PC-9 (cell line): Measurements from ENCODE around the gene MYO3B. TPM values are rescaled to one million over a fixed set of nuclear protein-coding genes. Genes with fewer than 3 reads are reported as not detected.

Experiments
- BruUV-seq: library from RNA; stranded (reverse); fragments of 400-500 nt; replicated peaks from 2 replicates; lab custom pipeline; 2021; lab: Mats Ljungman, UMichigan
- CTCF ChIA-PET: fragments of 300-600 bp; sonication (Branson Sonifier 250); formaldehyde crosslinking; loops from one replicate; lab custom pipeline; 2022; ENCODE audit warnings: antibody characterized with exemption; lab: Charles Lee
- POLR2A ChIA-PET: fragments of 300-600 bp; sonication (Branson Sonifier 250); formaldehyde crosslinking; loops from one replicate; lab custom pipeline; 2022; ENCODE audit warnings: antibody characterized with exemption; ENCODE audit not compliant: unreplicated experiment; lab: Charles Lee
- DNase-seq, 2 experiments: peaks; one replicate each; pipeline versions ENCODE4 v3.0.0 to v3.0.0-alpha.2; 2015 to 2022; ENCODE audit warnings: mixed read lengths in 1 of 2
- H2AFZ ChIP-seq: fragments of 200-600 bp; sonication (generic); 2 replicates; pipeline ENCODE4 v1.8.1; 2017; ENCODE audit warnings: antibody characterized with exemption
- H3F3A ChIP-seq: fragments of 200-600 bp; sonication (generic); 2 replicates; pipeline ENCODE4 v1.8.1; 2017; ENCODE audit warnings: antibody characterized with exemption, mild to moderate bottlenecking, low read depth; ENCODE audit not compliant: insufficient read depth
- H3K27ac ChIP-seq: fragments of 200-600 bp; sonication (generic); 2 replicates; pipeline ENCODE4 v1.6.1; 2016; ENCODE audit warnings: mixed run types
- H3K27me3 ChIP-seq: fragments of 200-600 bp; sonication (generic); 2 replicates; pipeline ENCODE4 v1.6.1; 2016; ENCODE audit warnings: low read depth, mixed run types; ENCODE audit not compliant: insufficient read depth
- H3K36me3 ChIP-seq: fragments of 200-600 bp; sonication (generic); 2 replicates; pipeline ENCODE4 v1.6.1; 2016; ENCODE audit warnings: low read depth, mixed run types
- H3K4me1 ChIP-seq: fragments of 200-600 bp; sonication (generic); replicated peaks from 2 replicates; pipeline ENCODE4 v1.6.1; 2016; ENCODE audit warnings: mixed run types; ENCODE audit not compliant: insufficient read depth
- H3K4me2 ChIP-seq: fragments of 200-600 bp; sonication (generic); 2 replicates; pipeline ENCODE4 v1.6.1; 2017; ENCODE audit warnings: mixed run types
- H3K4me3 ChIP-seq: fragments of 200-600 bp; sonication (generic); 2 replicates; pipeline ENCODE4 v1.6.1; 2016; ENCODE audit warnings: mixed run types
- H3K79me2 ChIP-seq: fragments of 200-600 bp; sonication (generic); 2 replicates; pipeline ENCODE4 v1.6.1; 2017; ENCODE audit warnings: low read depth, mixed run types
- H3K9me2 ChIP-seq: fragments of 200-600 bp; sonication (generic); 2 replicates; pipeline ENCODE4 v1.8.1; 2017; ENCODE audit warnings: mild to moderate bottlenecking; ENCODE audit not compliant: insufficient read depth
- H3K9me3 ChIP-seq: fragments of 200-600 bp; sonication (generic); 2 replicates; pipeline ENCODE4 v1.8.1; 2016; ENCODE audit warnings: low read depth; ENCODE audit not compliant: insufficient read depth
- H4K20me1 ChIP-seq: fragments of 200-600 bp; sonication (generic); 2 replicates; pipeline ENCODE4 v1.8.1; 2017; ENCODE audit not compliant: insufficient read depth
- CTCF ChIP-seq: fragments of 200-600 bp; sonication (generic); conservative IDR thresholded peaks from 2 replicates; pipeline ENCODE4 v1.6.1; 2017; ENCODE audit warnings: mixed run types, antibody characterized with exemption, mild to moderate bottlenecking, moderate library complexity
- EZH2 ChIP-seq: fragments of 200-600 bp; sonication (generic); IDR thresholded peaks from 2 replicates; pipeline ENCODE4 v1.8.0; 2017; ENCODE audit warnings: antibody characterized with exemption, low read depth
- intact Hi-C: fragments of 100-400 bp; cut with micrococcal nuclease; formaldehyde crosslinking; loops from one replicate; pipeline ENCODE4 v1.10.0; 2022; ENCODE audit not compliant: unreplicated experiment
- total RNA-seq: library from RNA; stranded (reverse); gene quantifications from 2 replicates; pipeline ENCODE4 v1.2.3, GENCODE V29; 2021

The MYO3B gene
- total RNA-seq, 1 experiment from 2014 or later, result 5.3 TPM

GRCh38 chr2:170563401-170563800 lies 385.5 kb downstream of the MYO3B start:
- intact Hi-C loops, result no loop called here
- no TSS peak for BruUV-seq
- Histone ChIP-seq H2AFZ (no peak overlapping the region), H3F3A (no peaks in the 10 kb centered on the region), H3K9me2 (no peaks in the 10 kb centered on the region; the same call in 1 of the 2 replicates), H3K79me2 (no peaks in the 10 kb centered on the region), H3K9me3 (no peaks in the 10 kb centered on the region), H4K20me1 (no peaks in the 10 kb centered on the region), H3K36me3 (no peaks in the 10 kb centered on the region), H3K4me1 (no peaks in the 10 kb centered on the region), H3K4me2 (no peak overlapping the region), H3K4me3 (no peak overlapping the region), H3K27ac (no peak overlapping the region), H3K27me3 (no peaks in the 10 kb centered on the region)
- CTCF ChIA-PET, result no interaction called here
- POLR2A ChIA-PET, result no interaction called here
- no peak for DNase-seq
- TF ChIP-seq EZH2 (no peak), CTCF (no peak)

GRCh38 chr2:170566138-170566537 lies 388.2 kb downstream of the MYO3B start:
- BruUV-seq, result no TSS peak
- H3K36me3 ChIP-seq, result no peaks in the 10 kb centered on the region
- no peak overlapping the region for H3K4me2 ChIP-seq
- no peak overlapping the region; the same call in 1 of the 2 replicates for H2AFZ ChIP-seq
- H3K79me2 ChIP-seq, result no peaks in the 10 kb centered on the region
- intact Hi-C loops, result no loop called here
- H3K9me2 ChIP-seq, result no peaks in the 10 kb centered on the region; the same call in 1 of the 2 replicates
- ChIA-PET CTCF (no interaction called here), POLR2A (no interaction called here)
- H4K20me1 ChIP-seq, result no peaks in the 10 kb centered on the region
- no peaks in the 10 kb centered on the region for H3K27me3 ChIP-seq
- H3F3A ChIP-seq, result no peaks in the 10 kb centered on the region
- TF ChIP-seq CTCF (no peak), EZH2 (no peak)
- H3K4me1 ChIP-seq, result no peaks in the 10 kb centered on the region
- DNase-seq, result no peak
- no peak overlapping the region for H3K4me3 ChIP-seq
- no peak overlapping the region for H3K27ac ChIP-seq
- H3K9me3 ChIP-seq, result no peaks in the 10 kb centered on the region

- no peaks in the 10 kb centered on the region for H3K9me3 ChIP-seq
- no TSS peak for BruUV-seq
- no peak overlapping the region for H3K4me2 ChIP-seq
- ChIA-PET CTCF (no interaction called here), POLR2A (no interaction called here)
- intact Hi-C loops, result no loop called here
- H3K79me2 ChIP-seq, result no peaks in the 10 kb centered on the region
- no peaks in the 10 kb centered on the region for H3K9me2 ChIP-seq
- H3K4me3 ChIP-seq, result no peak overlapping the region
- no peaks in the 10 kb centered on the region for H3F3A ChIP-seq
- no peaks in the 10 kb centered on the region for H3K36me3 ChIP-seq
- DNase-seq, result no peak
- no peaks in the 10 kb centered on the region for H4K20me1 ChIP-seq
- no peaks in the 10 kb centered on the region for H3K4me1 ChIP-seq
- no peak overlapping the region for H3K27ac ChIP-seq
- H3K27me3 ChIP-seq, result no peaks in the 10 kb centered on the region
- TF ChIP-seq EZH2 (no peak), CTCF (no peak)
- H2AFZ ChIP-seq, result no peak overlapping the region
Measured at GRCh38 chr2:170567429-170567828, 389.5 kb downstream of the MYO3B start.
